ENCODE results near the gene TXN. TPM values are rescaled to one million over a fixed set of nuclear protein-coding genes. Genes with fewer than 3 reads are reported as not detected.
A peak's percentile ranks its signal among the peaks of the same experiment; 100 is the strongest.

The TXN gene
- total RNA-seq, 1 donor from 2014 or later, result 178 TPM

DNA sequence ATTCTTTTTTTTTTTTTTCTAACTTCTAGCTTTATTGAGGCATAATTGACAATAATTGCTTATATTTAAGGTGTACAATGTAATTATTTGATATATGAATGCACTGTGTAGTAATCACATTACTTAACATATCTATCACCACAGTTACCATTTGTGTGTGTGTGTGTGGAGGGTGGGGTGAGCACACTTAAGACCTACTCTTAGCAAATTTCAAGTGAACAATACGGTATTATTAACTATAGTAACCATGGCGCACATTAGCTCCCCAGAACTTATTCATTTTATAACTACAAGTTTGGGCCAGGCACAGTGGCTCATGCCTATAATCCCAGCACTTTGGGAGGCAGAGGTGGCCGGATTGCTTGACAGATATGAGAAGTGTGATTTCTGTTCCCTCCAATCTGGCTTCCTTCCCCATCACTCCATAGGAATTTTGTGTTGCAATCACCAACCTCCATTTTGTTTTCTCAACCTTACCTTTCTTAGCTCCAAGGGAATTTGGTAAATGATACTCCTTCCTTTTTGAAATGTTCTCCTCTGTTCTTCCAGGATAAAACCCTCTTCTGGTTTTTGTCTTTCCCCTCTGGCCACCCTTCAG lies 14.9 kb downstream of the TXN start:
- Histone ChIP-seq H3K4me3 (no peak overlapping the region), H3K36me3 (peaks cover 31% of the 10 kb centered on the region), H3K4me1 (no peaks in the 10 kb centered on the region), H3K9me3 (no peaks in the 10 kb centered on the region), H3K27ac (no peak overlapping the region), H3K27me3 (no peaks in the 10 kb centered on the region)
- DNase-seq, result no peak
- intact Hi-C loops (cut with DNase I), result no loop called here
- ATAC-seq, result no peak
- TF ChIP-seq, protein P1, sequence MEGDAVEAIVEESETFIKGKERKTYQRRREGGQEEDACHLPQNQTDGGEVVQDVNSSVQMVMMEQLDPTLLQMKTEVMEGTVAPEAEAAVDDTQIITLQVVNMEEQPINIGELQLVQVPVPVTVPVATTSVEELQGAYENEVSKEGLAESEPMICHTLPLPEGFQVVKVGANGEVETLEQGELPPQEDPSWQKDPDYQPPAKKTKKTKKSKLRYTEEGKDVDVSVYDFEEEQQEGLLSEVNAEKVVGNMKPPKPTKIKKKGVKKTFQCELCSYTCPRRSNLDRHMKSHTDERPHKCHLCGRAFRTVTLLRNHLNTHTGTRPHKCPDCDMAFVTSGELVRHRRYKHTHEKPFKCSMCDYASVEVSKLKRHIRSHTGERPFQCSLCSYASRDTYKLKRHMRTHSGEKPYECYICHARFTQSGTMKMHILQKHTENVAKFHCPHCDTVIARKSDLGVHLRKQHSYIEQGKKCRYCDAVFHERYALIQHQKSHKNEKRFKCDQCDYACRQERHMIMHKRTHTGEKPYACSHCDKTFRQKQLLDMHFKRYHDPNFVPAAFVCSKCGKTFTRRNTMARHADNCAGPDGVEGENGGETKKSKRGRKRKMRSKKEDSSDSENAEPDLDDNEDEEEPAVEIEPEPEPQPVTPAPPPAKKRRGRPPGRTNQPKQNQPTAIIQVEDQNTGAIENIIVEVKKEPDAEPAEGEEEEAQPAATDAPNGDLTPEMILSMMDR (IDR thresholded peaks at IDR 0.05), result no peak

DNA sequence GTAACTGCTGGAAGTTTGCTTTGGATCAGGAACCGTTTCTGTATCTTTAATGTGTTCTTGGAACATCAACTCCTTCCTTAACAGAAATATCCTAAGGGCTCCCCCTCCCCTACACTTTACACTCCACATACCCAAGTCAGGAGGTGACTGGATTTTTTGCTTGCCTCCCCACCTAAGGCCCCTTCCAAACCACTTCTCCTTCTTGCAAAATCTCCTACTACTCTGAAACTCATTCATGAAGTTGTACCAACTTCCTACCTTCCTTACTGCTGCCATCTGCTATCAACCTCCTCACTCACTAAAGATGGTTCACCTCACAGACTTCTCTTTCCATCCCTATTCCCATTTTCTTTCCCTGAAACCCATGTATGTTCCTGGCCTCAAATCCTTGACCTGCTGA lies 16.1 kb downstream of the TXN start:
- DNase-seq (no peak), ATAC-seq (no peak)
- Histone ChIP-seq H3K27ac (no peak overlapping the region), H3K9me3 (no peaks in the 10 kb centered on the region), H3K4me3 (no peak overlapping the region), H3K27me3 (no peaks in the 10 kb centered on the region), H3K4me1 (no peaks in the 10 kb centered on the region), H3K36me3 (peaks cover 23% of the 10 kb centered on the region)
- TF ChIP-seq, protein P1 (IDR thresholded peaks at IDR 0.05), result no peak
- intact Hi-C loops (cut with DNase I), result no loop called here

DNA sequence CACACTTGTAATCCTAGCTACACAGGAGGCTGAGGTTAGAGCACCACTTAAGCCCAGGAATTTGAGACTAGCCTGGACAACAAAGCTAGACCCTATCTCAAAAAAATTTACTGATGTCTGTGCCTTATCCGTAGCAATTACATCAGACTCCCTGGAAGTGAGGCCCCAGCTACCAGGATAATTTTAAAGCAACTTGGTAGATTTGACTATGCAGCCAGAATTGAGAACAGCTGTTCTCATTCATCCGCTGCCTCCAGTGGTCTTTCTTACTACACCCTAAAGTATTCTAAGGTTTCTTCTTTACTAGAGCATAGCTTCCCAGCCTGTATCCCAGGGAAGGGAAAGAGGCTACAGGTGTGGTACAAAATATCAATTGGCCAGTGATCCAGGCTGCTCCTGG lies 28.0 kb downstream of the TXN start:
- H3K27me3 ChIP-seq, result no peaks in the 10 kb centered on the region
- H3K4me1 ChIP-seq, result no peaks in the 10 kb centered on the region
- no peaks in the 10 kb centered on the region for H3K9me3 ChIP-seq

DNA sequence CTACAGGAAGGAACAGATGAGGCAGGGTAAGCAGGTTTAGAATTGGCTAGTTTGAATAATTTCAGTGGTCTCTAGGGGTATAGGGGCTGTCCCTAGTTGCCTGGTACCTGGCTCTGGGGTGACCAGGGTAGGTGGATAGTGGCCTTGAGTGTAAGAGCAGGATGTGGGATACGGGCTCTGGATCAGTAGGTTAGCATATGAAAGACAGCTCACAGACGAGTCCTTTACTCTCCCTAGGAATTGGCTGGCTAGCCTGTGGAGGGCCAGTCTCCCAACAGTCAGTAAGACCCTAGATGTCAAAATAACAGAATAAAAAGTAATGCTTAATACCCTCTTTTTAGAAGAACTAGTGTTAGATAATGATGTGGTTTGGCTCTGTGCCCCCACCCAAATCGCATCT lies 31.7 kb downstream of the TXN start:
- ATAC-seq (no peak), DNase-seq (no peak)
- Histone ChIP-seq H3K27me3 (no peaks in the 10 kb centered on the region), H3K36me3 (no peaks in the 10 kb centered on the region), H3K27ac (no peak overlapping the region), H3K4me3 (no peak overlapping the region), H3K9me3 (no peaks in the 10 kb centered on the region), H3K4me1 (no peaks in the 10 kb centered on the region)
- intact Hi-C loops (cut with DNase I), result no loop called here
- TF ChIP-seq, protein P1 (IDR thresholded peaks at IDR 0.05), result no peak

More for the DNA sequence above, 28.0 kb downstream of the TXN start:
- Histone ChIP-seq H3K36me3 (no peaks in the 10 kb centered on the region), H3K27ac (no peak overlapping the region), H3K4me3 (no peak overlapping the region)
- TF ChIP-seq, protein P1 (IDR thresholded peaks at IDR 0.05), result no peak
- intact Hi-C loops (cut with DNase I), result no loop called here
- DNase-seq (no peak), ATAC-seq (no peak)

DNA sequence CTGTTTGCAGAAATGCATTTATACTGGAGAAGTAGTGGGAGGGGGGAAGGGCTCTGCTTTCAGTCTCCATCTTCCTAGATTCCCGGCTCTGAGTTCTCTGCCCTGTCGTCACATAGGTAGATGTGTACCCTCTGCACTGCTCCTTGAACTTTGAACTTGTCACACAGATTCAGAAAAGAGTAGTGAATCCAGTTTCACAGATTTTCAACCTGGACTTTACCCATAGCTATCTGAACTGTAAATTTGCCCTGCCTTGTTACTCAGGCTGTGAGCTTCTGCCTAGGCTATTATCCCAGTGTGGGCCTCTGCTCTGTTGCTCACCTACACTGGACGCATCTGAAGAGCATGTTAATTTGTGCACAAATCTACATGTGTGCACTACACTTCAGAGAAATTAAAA lies 35.5 kb downstream of the TXN start:
- ATAC-seq, result no peak
- intact Hi-C loops (cut with DNase I), result no loop called here
- TF ChIP-seq, protein P1 (IDR thresholded peaks at IDR 0.05), result no peak
- no peak for DNase-seq
- peaks cover 6% of the 10 kb centered on the region for H3K4me1 ChIP-seq
- no peak overlapping the region for H3K4me3 ChIP-seq
- H3K27me3 ChIP-seq, result no peaks in the 10 kb centered on the region
- no peaks in the 10 kb centered on the region for H3K9me3 ChIP-seq
- H3K36me3 ChIP-seq, result no peaks in the 10 kb centered on the region
- no peak overlapping the region for H3K27ac ChIP-seq

DNA sequence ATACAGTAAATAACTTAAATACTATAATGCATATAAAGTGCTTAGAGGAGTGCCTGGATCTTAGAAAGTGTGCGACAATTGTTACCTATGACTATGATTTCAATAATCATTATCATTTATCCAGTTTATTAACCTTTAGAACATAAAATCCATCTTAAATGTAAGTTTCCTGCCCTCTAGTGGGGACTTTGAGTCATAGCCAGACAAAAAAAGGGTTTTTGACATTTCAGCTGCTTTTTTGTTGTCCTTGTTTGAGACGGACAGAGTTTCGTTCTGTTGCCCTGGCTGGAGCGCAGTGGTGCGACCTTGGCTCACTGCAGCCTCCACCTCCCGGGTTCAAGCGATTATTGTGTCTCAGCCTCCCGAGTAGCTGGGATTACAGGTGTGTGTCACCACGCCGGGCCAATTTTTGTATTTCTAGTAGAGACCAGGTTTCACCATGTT lies 38.6 kb downstream of the TXN start:
- intact Hi-C loops (cut with DNase I), result loop anchor here (10.0 kb wide), 1 partner anchor 633 kb away; no protein-coding TSS in a partner anchor
- peaks cover 6% of the 10 kb centered on the region for H3K4me1 ChIP-seq
- H3K9me3 ChIP-seq, result no peaks in the 10 kb centered on the region
- ATAC-seq (peak; percentile 47), DNase-seq (no peak)
- TF ChIP-seq, protein P1 (IDR thresholded peaks at IDR 0.05), result peak; percentile 80
- H3K27me3 ChIP-seq, result no peaks in the 10 kb centered on the region
- H3K27ac ChIP-seq, result no peak overlapping the region
- H3K4me3 ChIP-seq, result no peak overlapping the region
- no peaks in the 10 kb centered on the region for H3K36me3 ChIP-seq
